Neuron (in vitro differentiated cells): ENCODE results near the gene PDZD4.

Experiments used
- H2AFZ ChIP-seq: one replicate; pipeline ENCODE4 v1.6.1; 2013; ENCODE audit warnings: low read depth, mild to moderate bottlenecking, inconsistent platforms, low read length, moderate library complexity
- H3K27me3 ChIP-seq: one replicate; pipeline ENCODE4 v1.6.1; 2013; ENCODE audit warnings: low read length; ENCODE audit not compliant: insufficient read depth
- H3K36me3 ChIP-seq: one replicate; pipeline ENCODE4 v1.6.1; 2013; ENCODE audit warnings: low read length; ENCODE audit not compliant: insufficient read depth
- H3K4me1 ChIP-seq: one replicate; pipeline ENCODE4 v1.6.1; 2013; ENCODE audit warnings: low read length; ENCODE audit not compliant: insufficient read depth
- H3K4me3 ChIP-seq: 2 replicates; pipeline ENCODE4 v1.5.1; 2013; ENCODE audit warnings: mild to moderate bottlenecking, low read length, moderate library complexity
- H3K9me3 ChIP-seq: one replicate; pipeline ENCODE4 v1.6.1; 2013; ENCODE audit warnings: low read length

The PDZD4 gene

GRCh38 chrX:153864561-153865320 lies 34.4 kb upstream of the PDZD4 start:
- H3K9me3 ChIP-seq, result no peaks in the 10 kb centered on the region
- H3K4me3 ChIP-seq, result no peak overlapping the region
- H3K4me1 ChIP-seq, result no peaks in the 10 kb centered on the region
- H3K27me3 ChIP-seq, result peaks cover 16% of the 10 kb centered on the region
- H2AFZ ChIP-seq, result no peak overlapping the region
- H3K36me3 ChIP-seq, result peaks cover 22% of the 10 kb centered on the region

GRCh38 chrX:153864101-153864500 lies 33.8 kb upstream of the PDZD4 start:
- H2AFZ ChIP-seq, result no peak overlapping the region

GRCh38 chrX:153863251-153863991 lies 33.1 kb upstream of the PDZD4 start:
- no peaks in the 10 kb centered on the region for H3K9me3 ChIP-seq
- H2AFZ ChIP-seq, result no peak overlapping the region
- peaks cover 19% of the 10 kb centered on the region for H3K36me3 ChIP-seq
- no peaks in the 10 kb centered on the region for H3K4me1 ChIP-seq
- H3K4me3 ChIP-seq, result no peak overlapping the region
- peaks cover 12% of the 10 kb centered on the region for H3K27me3 ChIP-seq

More at GRCh38 chrX:153864101-153864500, 33.8 kb upstream of the PDZD4 start:
- H3K4me3 ChIP-seq, result no peak overlapping the region
- H3K9me3 ChIP-seq, result no peaks in the 10 kb centered on the region
- peaks cover 16% of the 10 kb centered on the region for H3K27me3 ChIP-seq
- peaks cover 19% of the 10 kb centered on the region for H3K36me3 ChIP-seq
- no peaks in the 10 kb centered on the region for H3K4me1 ChIP-seq

GRCh38 chrX:153862369-153863250 lies 32.3 kb upstream of the PDZD4 start:
- peaks cover 17% of the 10 kb centered on the region for H3K27me3 ChIP-seq
- H3K36me3 ChIP-seq, result peaks cover 16% of the 10 kb centered on the region
- H2AFZ ChIP-seq, result no peak overlapping the region
- H3K4me1 ChIP-seq, result no peaks in the 10 kb centered on the region
- no peaks in the 10 kb centered on the region for H3K9me3 ChIP-seq
- H3K4me3 ChIP-seq, result no peak overlapping the region

- Histone ChIP-seq H3K4me1 (no peaks in the 10 kb centered on the region), H3K4me3 (no peak overlapping the region), H3K9me3 (no peaks in the 10 kb centered on the region), H3K27me3 (peaks cover 17% of the 10 kb centered on the region), H3K36me3 (peaks cover 13% of the 10 kb centered on the region), H2AFZ (no peak overlapping the region)
These were observed 31.5 kb upstream of the PDZD4 start for GRCh38 chrX:153861733-153862310.

- Histone ChIP-seq H3K36me3 (peaks cover 9% of the 10 kb centered on the region), H3K27me3 (peaks cover 17% of the 10 kb centered on the region), H3K9me3 (no peaks in the 10 kb centered on the region), H2AFZ (no peak overlapping the region), H3K4me3 (no peak overlapping the region), H3K4me1 (no peaks in the 10 kb centered on the region)
These were observed 30.8 kb upstream of the PDZD4 start for GRCh38 chrX:153861151-153861550.

GRCh38 chrX:153857348-153857903 lies 27.1 kb upstream of the PDZD4 start:
- Histone ChIP-seq H3K36me3 (no peaks in the 10 kb centered on the region), H3K9me3 (no peaks in the 10 kb centered on the region), H2AFZ (no peak overlapping the region), H3K27me3 (peaks cover 8% of the 10 kb centered on the region), H3K4me1 (no peaks in the 10 kb centered on the region), H3K4me3 (no peak overlapping the region)

GRCh38 chrX:153854702-153855101 lies 24.4 kb upstream of the PDZD4 start:
- H2AFZ ChIP-seq, result no peak overlapping the region
- H3K36me3 ChIP-seq, result no peaks in the 10 kb centered on the region
- peaks cover 8% of the 10 kb centered on the region for H3K27me3 ChIP-seq
- no peaks in the 10 kb centered on the region for H3K9me3 ChIP-seq
- no peak overlapping the region for H3K4me3 ChIP-seq
- no peaks in the 10 kb centered on the region for H3K4me1 ChIP-seq

GRCh38 chrX:153853902-153854267 lies 23.5 kb upstream of the PDZD4 start:
- Histone ChIP-seq H2AFZ (no peak overlapping the region), H3K9me3 (no peaks in the 10 kb centered on the region), H3K36me3 (no peaks in the 10 kb centered on the region), H3K4me3 (no peak overlapping the region), H3K4me1 (no peaks in the 10 kb centered on the region), H3K27me3 (peaks cover 10% of the 10 kb centered on the region)

- Histone ChIP-seq H3K4me1 (peaks cover 1% of the 10 kb centered on the region), H3K4me3 (no peak overlapping the region), H3K36me3 (no peaks in the 10 kb centered on the region), H2AFZ (no peak overlapping the region), H3K27me3 (peaks cover 10% of the 10 kb centered on the region), H3K9me3 (no peaks in the 10 kb centered on the region)
These were observed 23.0 kb upstream of the PDZD4 start for GRCh38 chrX:153853180-153853901.

- peaks cover 4% of the 10 kb centered on the region for H3K4me1 ChIP-seq
- H3K9me3 ChIP-seq, result no peaks in the 10 kb centered on the region
- H3K36me3 ChIP-seq, result no peaks in the 10 kb centered on the region
- no peak overlapping the region for H2AFZ ChIP-seq
- no peak overlapping the region for H3K4me3 ChIP-seq
- H3K27me3 ChIP-seq, result peaks cover 5% of the 10 kb centered on the region
These were observed 21.6 kb upstream of the PDZD4 start for GRCh38 chrX:153851981-153852380.

GRCh38 chrX:153848325-153848724 lies 18.0 kb upstream of the PDZD4 start:
- no peak overlapping the region for H2AFZ ChIP-seq
- peaks cover 6% of the 10 kb centered on the region for H3K27me3 ChIP-seq
- no peaks in the 10 kb centered on the region for H3K36me3 ChIP-seq
- no peaks in the 10 kb centered on the region for H3K9me3 ChIP-seq
- peaks cover 25% of the 10 kb centered on the region for H3K4me1 ChIP-seq
- H3K4me3 ChIP-seq, result no peak overlapping the region
